ENCODE measurements around the gene TTLL11. TPM values are rescaled to one million over a fixed set of nuclear protein-coding genes. Genes with fewer than 3 reads are reported as not detected.

TTLL11 gene
- polyA plus RNA-seq, 1 of the 3 experiments (the other 2 are of a cell fraction): 6.8 TPM

GRCh38 chr9:121808781-121809180, 284.3 kb downstream of the TTLL11 start:
- no peaks in the 10 kb centered on the region for H3K79me2 ChIP-seq (ENCODE audit: insufficient read depth)
- H3K9ac ChIP-seq: no peak overlapping the region
- H4K20me1 ChIP-seq (ENCODE audit: insufficient read depth): no peaks in the 10 kb centered on the region
- DNase-seq: no peak
- H3K4me3 ChIP-seq (ENCODE audit: low read depth in 2 of 2, low read length in 1 of 2): no peak overlapping the region
- no peak for TF ChIP-seq ELF1 (IDR thresholded peaks at IDR 0.05)
- no peak for TF ChIP-seq MXI1 (IDR thresholded peaks at IDR 0.05; ENCODE audit: low read depth, low read length)
- ChIA-PET CTCF (interaction anchor here (0.6 to 1.0 kb wide), 2 partner anchors 11 to 173 kb away, joined by 3 read pairs; no protein-coding TSS in a partner anchor), POLR2A (no interaction called here)
- H3K4me2 ChIP-seq: no peak overlapping the region
- H3K9me2 ChIP-seq: no peaks in the 10 kb centered on the region
- no peaks in the 10 kb centered on the region for H3K4me1 ChIP-seq (ENCODE audit: control insufficient read depth in 1 of 2, insufficient read depth in 2 of 2, low read depth in 1 of 2, low read length in 1 of 2)
- H3K36me3 ChIP-seq (replicated peaks in 1 of 2; ENCODE audit: control insufficient read depth in 1 of 2, insufficient read depth in 2 of 2, low read length in 1 of 2): no peaks in the 10 kb centered on the region
- H3K9me3 ChIP-seq: peaks cover 6% of the 10 kb centered on the region; the same call in 1 of the 2 replicates
- no peak overlapping the region for H2AFZ ChIP-seq (ENCODE audit: low read depth)
- no peaks in the 10 kb centered on the region for H3F3A ChIP-seq (replicated peaks; ENCODE audit: insufficient read depth)
- 62% methylated on average over 3 of the region's 4 CpGs for WGBS (ENCODE audit: low lambda C conversion rate)
- no peak overlapping the region for H3K27ac ChIP-seq (ENCODE audit: low read depth in 2 of 2, low read length in 1 of 2)
- H3K27me3 ChIP-seq (ENCODE audit: insufficient read depth): no peaks in the 10 kb centered on the region

- Histone ChIP-seq H3K9me3 (peaks cover 6% of the 10 kb centered on the region; the same call in 1 of the 2 replicates), H4K20me1 (ENCODE audit: insufficient read depth) (no peaks in the 10 kb centered on the region), H2AFZ (ENCODE audit: low read depth) (no peak overlapping the region), H3K27me3 (ENCODE audit: insufficient read depth) (no peaks in the 10 kb centered on the region), H3F3A (replicated peaks; ENCODE audit: insufficient read depth) (no peaks in the 10 kb centered on the region), H3K79me2 (ENCODE audit: insufficient read depth) (no peaks in the 10 kb centered on the region), H3K4me3 (ENCODE audit: low read depth in 2 of 2, low read length in 1 of 2) (no peak overlapping the region), H3K9ac (no peak overlapping the region), H3K27ac (ENCODE audit: low read depth in 2 of 2, low read length in 1 of 2) (no peak overlapping the region), H3K4me2 (no peak overlapping the region), H3K9me2 (no peaks in the 10 kb centered on the region), H3K36me3 (replicated peaks in 1 of 2; ENCODE audit: control insufficient read depth in 1 of 2, insufficient read depth in 2 of 2, low read length in 1 of 2) (no peaks in the 10 kb centered on the region), H3K4me1 (ENCODE audit: control insufficient read depth in 1 of 2, insufficient read depth in 2 of 2, low read depth in 1 of 2, low read length in 1 of 2) (no peaks in the 10 kb centered on the region)
- WGBS (ENCODE audit: low lambda C conversion rate): 85% methylated on average over 16 of the region's 16 CpGs
- no peak for DNase-seq
- CTCF ChIA-PET: interaction anchor here (1.0 kb wide), 1 partner anchor 12 kb away, joined by 3 read pairs; no protein-coding TSS in a partner anchor
- TF ChIP-seq RCOR1 (IDR thresholded peaks at IDR 0.05; ENCODE audit: low read length) (no peak), RFX5 (IDR thresholded peaks at IDR 0.05; ENCODE audit: low read length) (no peak), ELF1 (IDR thresholded peaks at IDR 0.05) (no peak), SIN3A (IDR thresholded peaks at IDR 0.05; ENCODE audit: borderline replicate concordance, low read depth, low read length) (no peak), TCF12 (IDR thresholded peaks at IDR 0.05) (no peak), EP300 (IDR thresholded peaks at IDR 0.05; ENCODE audit: borderline replicate concordance in 1 of 2, low read depth in 1 of 2, low read length in 1 of 2) (no peak), EZH2phosphoT487 (IDR thresholded peaks at IDR 0.05; ENCODE audit: borderline replicate concordance, low read depth) (no peak), FOSL2 (IDR thresholded peaks at IDR 0.05; ENCODE audit: borderline replicate concordance, low read depth) (no peak), MEF2A (IDR thresholded peaks at IDR 0.05; ENCODE audit: borderline replicate concordance, low read depth) (no peak), TAF1 (IDR thresholded peaks at IDR 0.05; ENCODE audit: borderline replicate concordance, low read depth, low read length) (no peak), NFIC (IDR thresholded peaks at IDR 0.05; ENCODE audit: borderline replicate concordance) (no peak), CTCF (IDR thresholded peaks at IDR 0.05) (no peak), MAX (IDR thresholded peaks at IDR 0.05; ENCODE audit: low read depth) (no peak), GATA2 (CRISPR knock-in tag; IDR thresholded peaks at IDR 0.05) (no peak), USF2 (IDR thresholded peaks at IDR 0.05; ENCODE audit: borderline replicate concordance, low read depth, low read length) (no peak), POLR2AphosphoS5 (IDR thresholded peaks at IDR 0.05; ENCODE audit: low read depth, low read length) (no peak), YY1 (IDR thresholded peaks at IDR 0.05; ENCODE audit: low read depth) (no peak), TEAD4 (IDR thresholded peaks at IDR 0.05; ENCODE audit: borderline replicate concordance, insufficient read depth) (no peak), JUND (IDR thresholded peaks at IDR 0.05) (no peak)
- POLR2A ChIA-PET: no interaction called here
These were observed 285.3 kb downstream of the TTLL11 start for GRCh38 chr9:121807823-121808278.

Measured in SK-N-SH (cell line).